Smooth muscle cell (in vitro differentiated cells): ENCODE measurements around the gene CD69. TPM values are rescaled to one million over a fixed set of nuclear protein-coding genes. Genes with fewer than 3 reads are reported as not detected.

Experiments
- DNase-seq: peaks from one replicate; lab custom pipeline; 2025; ENCODE audit not compliant: unreplicated experiment; lab: John Stamatoyannopoulos, UW
- H2AFZ ChIP-seq: fragments of 200-600 bp; sonication (generic); 2 replicates; pipeline ENCODE4 v1.6.0; 2016; ENCODE audit warnings: antibody characterized with exemption, low read depth, mild to moderate bottlenecking
- H3F3A ChIP-seq: fragments of 200-600 bp; sonication (generic); 2 replicates; pipeline ENCODE4 v1.6.0; 2017; ENCODE audit warnings: antibody characterized with exemption, low read depth
- H3K27ac ChIP-seq: fragments of 200-600 bp; sonication (generic); 2 replicates; pipeline ENCODE4 v1.5.1; 2016; ENCODE audit warnings: low read depth, mild to moderate bottlenecking
- H3K27me3 ChIP-seq: fragments of 200-600 bp; sonication (generic); 2 replicates; pipeline ENCODE4 v1.6.1; 2016; ENCODE audit warnings: low read depth, mild to moderate bottlenecking
- H3K36me3 ChIP-seq: fragments of 200-600 bp; sonication (generic); 2 replicates; pipeline ENCODE4 v1.5.1; 2016; ENCODE audit warnings: low read depth
- H3K4me1 ChIP-seq: fragments of 200-600 bp; sonication (generic); 2 replicates; pipeline ENCODE4 v1.5.1; 2016; ENCODE audit warnings: low read depth
- H3K4me2 ChIP-seq: fragments of 200-600 bp; sonication (generic); 2 replicates; pipeline ENCODE4 v1.6.0; 2016; ENCODE audit warnings: mild to moderate bottlenecking
- H3K4me3 ChIP-seq: fragments of 200-600 bp; sonication (generic); 2 replicates; pipeline ENCODE4 v1.5.1; 2016; ENCODE audit warnings: mild to moderate bottlenecking
- H3K79me2 ChIP-seq: fragments of 200-600 bp; sonication (generic); 2 replicates; pipeline ENCODE4 v1.6.0; 2016; ENCODE audit warnings: low read depth, mild to moderate bottlenecking
- H3K9ac ChIP-seq: fragments of 200-600 bp; sonication (generic); 2 replicates; pipeline ENCODE4 v1.6.0; 2016; ENCODE audit warnings: low read depth
- H3K9me3 ChIP-seq: fragments of 200-600 bp; sonication (generic); replicated peaks from 2 replicates; pipeline ENCODE4 v1.5.1; 2016; ENCODE audit warnings: low read depth
- H4K20me1 ChIP-seq: fragments of 200-600 bp; sonication (generic); 2 replicates; pipeline ENCODE4 v1.6.0; 2016; ENCODE audit warnings: low read depth
- WGBS: methylation state at CpG from one replicate; pipeline ENCODE4 v1.1.7; 2016; ENCODE audit warnings: low lambda C conversion rate; 5-methylcytosine and 5-hydroxymethylcytosine counted together
- polyA plus RNA-seq: library from polyadenylated mRNA; unstranded; fragments of >200 nt; fragmentation: Nextera tagmentation; extraction: Ambion mirVana; gene quantifications from 2 replicates; pipeline ENCODE4 v1.2.1, GENCODE V29; 2016
- total RNA-seq: library from RNA; depleted of rRNA; stranded (reverse); fragments of >200 nt; gene quantifications from 2 replicates; pipeline ENCODE4 v1.2.3, GENCODE V29; 2014
- TF ChIP-seq, protein P1 (sequence below): fragments of 200-600 bp; sonication (generic); IDR thresholded peaks from 2 replicates; pipeline ENCODE4 v1.5.1; 2017; ENCODE audit warnings: borderline replicate concordance, mild to moderate bottlenecking, antibody characterized with exemption; ENCODE audit not compliant: insufficient read depth, poor library complexity, severe bottlenecking

Gene CD69
- total and polyA plus RNA-seq, 2 experiments from 2014 or later, result 0.13 TPM; not detected in 1

DNA sequence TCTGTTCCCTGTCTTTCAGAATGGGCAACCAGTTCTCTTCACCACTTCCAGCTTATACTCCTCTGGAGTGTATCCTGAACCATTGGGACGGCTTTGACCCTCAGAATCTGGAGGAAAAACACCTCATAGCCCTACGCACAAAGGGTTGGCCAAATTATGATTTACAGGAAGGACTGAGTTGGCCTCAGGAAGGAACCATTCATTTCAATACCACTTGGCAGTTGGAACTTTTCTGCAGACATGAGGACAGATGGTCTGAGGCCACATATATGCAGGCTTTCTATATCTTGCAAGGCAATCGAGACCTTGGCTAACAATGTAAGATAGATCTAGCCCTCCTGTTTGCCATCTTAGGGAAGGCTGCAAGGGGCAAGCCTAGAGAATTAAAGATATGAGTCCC is 51.8 kb downstream of the CD69 start:
- no peaks in the 10 kb centered on the region for H4K20me1 ChIP-seq
- no peaks in the 10 kb centered on the region for H3K9me3 ChIP-seq
- H3F3A ChIP-seq, result no peaks in the 10 kb centered on the region
- no peak overlapping the region for H3K9ac ChIP-seq
- no peak overlapping the region for H3K4me2 ChIP-seq
- no peaks in the 10 kb centered on the region for H3K4me1 ChIP-seq
- no peaks in the 10 kb centered on the region for H3K36me3 ChIP-seq
- H3K79me2 ChIP-seq, result no peaks in the 10 kb centered on the region
- no peak overlapping the region for H3K4me3 ChIP-seq
- no peak overlapping the region for H3K27ac ChIP-seq
- H2AFZ ChIP-seq, result no peak overlapping the region
- no peaks in the 10 kb centered on the region for H3K27me3 ChIP-seq
- DNase-seq, result no peak
- 83% methylated on average over 3 of the region's 3 CpGs for WGBS
- TF ChIP-seq, protein P1, sequence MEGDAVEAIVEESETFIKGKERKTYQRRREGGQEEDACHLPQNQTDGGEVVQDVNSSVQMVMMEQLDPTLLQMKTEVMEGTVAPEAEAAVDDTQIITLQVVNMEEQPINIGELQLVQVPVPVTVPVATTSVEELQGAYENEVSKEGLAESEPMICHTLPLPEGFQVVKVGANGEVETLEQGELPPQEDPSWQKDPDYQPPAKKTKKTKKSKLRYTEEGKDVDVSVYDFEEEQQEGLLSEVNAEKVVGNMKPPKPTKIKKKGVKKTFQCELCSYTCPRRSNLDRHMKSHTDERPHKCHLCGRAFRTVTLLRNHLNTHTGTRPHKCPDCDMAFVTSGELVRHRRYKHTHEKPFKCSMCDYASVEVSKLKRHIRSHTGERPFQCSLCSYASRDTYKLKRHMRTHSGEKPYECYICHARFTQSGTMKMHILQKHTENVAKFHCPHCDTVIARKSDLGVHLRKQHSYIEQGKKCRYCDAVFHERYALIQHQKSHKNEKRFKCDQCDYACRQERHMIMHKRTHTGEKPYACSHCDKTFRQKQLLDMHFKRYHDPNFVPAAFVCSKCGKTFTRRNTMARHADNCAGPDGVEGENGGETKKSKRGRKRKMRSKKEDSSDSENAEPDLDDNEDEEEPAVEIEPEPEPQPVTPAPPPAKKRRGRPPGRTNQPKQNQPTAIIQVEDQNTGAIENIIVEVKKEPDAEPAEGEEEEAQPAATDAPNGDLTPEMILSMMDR, result no peak

DNA sequence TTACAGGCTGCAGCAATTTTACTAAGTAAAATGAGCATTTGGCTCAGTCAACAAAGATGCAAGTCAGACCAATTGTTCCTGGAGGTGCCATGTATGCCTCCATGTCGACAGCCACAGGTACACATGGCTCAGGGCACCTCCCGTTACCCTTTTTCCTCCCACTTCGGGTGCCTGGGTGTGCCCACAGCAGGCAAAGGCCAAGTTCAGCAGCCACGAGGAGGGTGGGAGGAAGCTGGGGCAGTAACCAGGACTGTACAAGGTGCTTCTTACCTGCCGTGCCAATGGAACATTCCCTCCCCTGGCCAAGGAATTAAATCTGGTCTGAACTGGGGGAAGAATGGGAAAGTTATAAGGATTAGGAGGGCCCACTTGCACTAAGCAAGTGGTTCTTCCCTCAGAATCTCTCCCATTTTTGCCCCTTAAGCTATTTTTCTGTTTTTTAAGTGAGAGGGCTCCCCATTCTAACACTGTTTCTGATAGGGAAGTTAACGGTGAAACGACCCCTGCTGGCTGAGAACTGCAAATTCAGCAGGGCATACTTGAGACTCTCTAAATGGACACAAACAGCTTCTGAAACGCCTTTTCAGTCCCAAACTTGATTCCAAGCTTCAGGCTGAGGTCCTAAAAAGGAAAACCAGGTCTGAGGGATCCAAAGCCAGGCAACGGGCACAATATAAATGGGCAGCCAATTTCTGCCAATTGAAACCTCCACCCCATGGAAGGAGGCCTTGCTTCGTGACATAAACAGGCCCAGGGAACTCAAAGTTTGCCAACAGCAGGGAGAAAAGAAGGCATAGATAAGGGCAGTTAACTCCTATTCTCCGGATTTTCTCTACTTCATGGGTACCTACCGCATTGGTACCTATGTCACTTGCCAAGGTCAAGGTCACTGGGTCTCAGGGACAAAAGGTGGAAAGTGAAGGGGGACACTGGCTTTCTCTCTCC is 52.6 kb downstream of the CD69 start:
- Histone ChIP-seq H4K20me1 (no peaks in the 10 kb centered on the region), H3K36me3 (no peaks in the 10 kb centered on the region), H3K27me3 (no peaks in the 10 kb centered on the region), H3K27ac (no peak overlapping the region), H3K79me2 (no peaks in the 10 kb centered on the region), H3K9me3 (no peaks in the 10 kb centered on the region), H3K4me1 (no peaks in the 10 kb centered on the region), H2AFZ (no peak overlapping the region), H3F3A (no peaks in the 10 kb centered on the region), H3K4me3 (no peak overlapping the region), H3K9ac (no peak overlapping the region), H3K4me2 (no peak overlapping the region)
- TF ChIP-seq, protein P1, result peak; percentile 82
- 54% methylated on average over 12 of the region's 12 CpGs for WGBS
- DNase-seq, result no peak

DNA sequence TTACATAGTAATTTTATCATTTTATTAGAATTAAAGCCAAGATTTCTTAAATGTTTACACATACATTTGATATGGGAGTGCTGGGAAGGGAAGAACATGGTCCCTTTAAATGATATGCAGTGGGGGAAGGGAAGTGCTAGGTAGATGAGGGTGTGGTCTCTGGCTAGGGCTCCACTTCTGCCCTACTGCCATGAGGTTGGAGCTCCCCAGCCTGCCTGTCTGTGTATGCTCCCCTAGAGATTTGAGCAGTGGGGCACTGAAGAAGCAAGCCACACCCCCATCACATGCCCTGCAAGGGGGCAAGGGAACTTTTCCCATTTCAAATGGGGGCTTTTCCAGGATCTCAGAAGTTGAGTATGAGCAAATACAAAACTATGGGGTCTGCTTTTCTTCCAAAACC is 53.3 kb downstream of the CD69 start:
- TF ChIP-seq, protein P1, result no peak
- H3K27me3 ChIP-seq, result no peaks in the 10 kb centered on the region
- H4K20me1 ChIP-seq, result no peaks in the 10 kb centered on the region
- no peaks in the 10 kb centered on the region for H3K4me1 ChIP-seq
- no peak overlapping the region for H3K9ac ChIP-seq
- no peaks in the 10 kb centered on the region for H3F3A ChIP-seq
- no peak overlapping the region for H3K4me2 ChIP-seq
- DNase-seq, result no peak
- H3K36me3 ChIP-seq, result no peaks in the 10 kb centered on the region
- no peaks in the 10 kb centered on the region for H3K79me2 ChIP-seq
- no peak overlapping the region for H3K4me3 ChIP-seq
- no peak overlapping the region for H3K27ac ChIP-seq
- H2AFZ ChIP-seq, result no peak overlapping the region
- H3K9me3 ChIP-seq, result no peaks in the 10 kb centered on the region
